NCI-H1105 (cell line): ENCODE results near the gene ABCA2.
A peak's percentile ranks its signal among the peaks of the same experiment; 100 is the strongest.
"Not testable (repeated sequence)": the region's sequence is repeated elsewhere in the genome, so short reads cannot be mapped to it uniquely, and the experiment has no call there.

Source experiments
- DNase-seq: peaks from one replicate; lab custom pipeline; 2025; lab: John Stamatoyannopoulos, UW

Gene ABCA2

GRCh38 chr9:137046088-137046787 lies 18.2 kb upstream of the ABCA2 start, which contains the start of gene NPDC1:
TSS of gene NPDC1 (minus strand) at chr9:137046177. CDS start at chr9:137045989, 188 bp downstream.
- peak; percentile 73 for DNase-seq

- no peak for DNase-seq
Observed at GRCh38 chr9:137045294-137046087, 17.5 kb upstream of the ABCA2 start.

DNA sequence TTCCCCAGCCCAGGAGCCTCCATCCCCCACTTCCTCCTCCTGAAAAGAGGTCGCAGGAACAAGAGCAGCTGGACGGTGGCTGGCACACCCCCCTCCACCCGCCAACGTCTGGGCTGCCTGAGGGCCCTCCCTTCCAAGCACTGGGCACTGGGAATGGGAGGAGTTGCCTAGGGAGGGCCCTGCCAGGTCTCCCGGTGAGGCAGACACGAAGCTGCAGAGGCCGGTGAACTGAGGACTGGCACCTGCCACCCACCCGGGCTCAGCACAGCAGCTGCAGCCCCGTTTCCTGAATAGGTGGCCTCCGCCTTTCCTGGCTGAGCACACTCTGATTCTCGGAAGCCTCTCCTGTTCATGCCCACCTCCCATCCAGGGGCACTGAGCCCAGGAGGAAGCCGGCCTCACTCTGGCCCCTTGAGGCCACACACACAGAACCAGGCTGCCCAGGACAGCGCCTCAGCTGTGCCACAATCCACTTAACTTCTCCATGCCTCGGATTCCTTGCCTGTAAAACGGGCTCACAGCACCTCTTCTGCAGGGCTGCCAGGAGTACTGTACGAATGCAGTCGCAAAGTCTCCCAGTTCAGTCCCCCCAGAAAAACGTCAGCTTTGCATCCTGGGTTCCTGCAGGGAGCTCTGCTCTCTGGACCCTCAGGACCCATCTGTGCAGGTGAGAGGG lies 16.6 kb upstream of the ABCA2 start:
- peak; percentile 58 for DNase-seq

GRCh38 chr9:137044037-137044436 lies 16.0 kb upstream of the ABCA2 start:
- DNase-seq = no peak

GRCh38 chr9:137042751-137043727 lies 15.0 kb upstream of the ABCA2 start:
- DNase-seq = no peak

- DNase-seq = no peak
Observed at GRCh38 chr9:137041124-137041523, 13.1 kb upstream of the ABCA2 start.

DNA sequence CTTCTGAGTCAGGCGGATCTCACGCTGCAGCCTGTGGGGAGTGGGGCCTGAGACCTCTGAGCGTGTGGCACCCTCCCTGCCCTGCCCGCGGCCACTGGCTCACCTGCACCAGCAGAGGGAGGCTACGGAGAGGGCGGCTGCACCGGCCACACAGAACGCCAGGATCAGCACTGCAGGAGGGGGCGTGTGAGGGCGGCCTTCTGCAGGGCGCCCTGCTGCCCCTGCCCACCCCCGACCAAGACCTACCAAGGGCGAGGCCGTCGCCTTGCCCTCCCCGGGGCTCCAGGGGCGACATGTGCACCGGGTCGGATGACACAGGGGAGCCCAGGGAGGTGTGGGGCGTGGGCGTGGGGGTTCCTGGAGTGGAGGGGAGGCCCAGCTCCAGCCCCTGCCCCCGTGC lies 12.5 kb upstream of the ABCA2 start:
- DNase-seq = no peak

GRCh38 chr9:137039611-137040366 lies 11.8 kb upstream of the ABCA2 start:
- no peak for DNase-seq

DNA sequence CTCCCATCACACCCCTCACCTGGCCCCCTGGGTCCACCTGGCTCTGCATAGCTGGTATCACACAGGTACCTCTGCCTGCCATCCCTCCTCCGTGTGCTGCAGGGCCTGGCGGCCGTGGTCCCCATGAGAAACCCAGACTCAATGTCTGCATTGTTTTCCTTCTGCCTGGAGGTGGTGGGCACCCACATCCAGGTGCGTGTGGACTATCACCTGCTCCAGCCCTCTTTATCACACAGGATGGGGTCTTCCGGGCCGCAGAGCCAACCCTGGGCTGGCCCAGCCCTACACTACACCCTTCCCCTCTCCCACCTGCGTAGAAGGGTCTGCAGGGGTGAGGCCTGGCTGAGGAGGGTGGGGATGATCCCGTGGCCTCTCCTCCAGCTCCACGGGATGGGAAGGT lies 10.9 kb upstream of the ABCA2 start:
- no peak for DNase-seq

DNA sequence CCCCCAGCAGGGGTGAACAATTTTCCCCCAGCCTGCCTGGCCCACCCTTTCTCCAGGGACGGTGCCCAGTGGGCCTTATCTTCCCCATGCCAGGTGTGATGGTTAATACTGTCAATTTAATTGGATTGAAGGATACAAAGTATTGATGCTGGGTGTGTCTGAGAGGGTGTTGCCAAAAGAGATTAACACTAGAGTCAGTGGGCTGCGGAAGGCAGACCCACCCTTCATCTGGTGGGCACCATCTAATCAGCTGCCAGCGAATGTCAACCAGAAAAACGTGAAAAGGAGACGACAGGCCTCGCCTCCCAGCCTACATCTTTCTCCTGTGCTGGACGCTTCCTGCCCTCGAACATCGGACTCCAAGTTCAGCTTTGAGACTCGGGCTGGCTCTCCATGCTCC lies 9.4 kb upstream of the ABCA2 start:
- no peak for DNase-seq

DNA sequence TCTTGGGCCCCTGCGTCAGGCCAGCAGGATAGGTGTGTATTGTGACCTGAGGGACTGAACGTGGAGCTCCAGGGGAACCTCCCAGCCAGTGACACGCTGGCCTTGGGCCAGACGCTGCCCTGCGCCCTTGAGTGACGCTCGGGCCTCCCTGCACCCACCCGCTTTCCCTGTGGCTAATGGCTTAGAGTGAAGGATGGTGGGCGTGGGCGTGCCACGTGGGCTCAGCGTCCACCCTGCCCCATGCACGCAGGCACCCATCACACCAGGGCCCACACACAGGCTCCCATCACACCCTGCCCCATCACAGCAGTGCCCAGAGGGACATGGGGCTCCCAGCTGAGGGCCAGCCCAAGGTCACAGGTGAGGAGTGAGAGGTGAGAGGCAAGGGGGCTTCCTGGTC lies 9.0 kb upstream of the ABCA2 start:
- DNase-seq = no peak

DNA sequence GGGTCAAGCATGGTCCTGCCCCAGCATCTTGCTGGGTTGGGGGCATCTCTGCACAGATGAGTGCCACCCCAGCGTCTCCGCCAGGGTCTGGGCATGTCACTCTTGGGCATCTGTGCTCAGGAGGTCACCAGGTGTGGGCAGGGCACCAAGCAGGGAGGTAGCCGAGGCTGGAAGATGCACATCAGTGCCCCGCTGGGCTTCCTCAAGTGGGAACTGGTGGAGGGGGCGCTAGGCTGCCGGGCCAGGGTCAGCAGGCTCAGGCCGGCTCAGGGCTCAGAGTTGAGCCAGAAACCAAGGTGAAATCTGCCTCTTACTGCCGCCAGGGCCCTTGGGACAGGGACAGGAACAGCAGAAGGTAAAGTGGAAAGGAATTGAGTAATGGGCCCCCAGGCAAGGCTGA lies 7.9 kb upstream of the ABCA2 start:
- no peak for DNase-seq

- no peak for DNase-seq
Observed at GRCh38 chr9:137035507-137035834, 7.4 kb upstream of the ABCA2 start.

- DNase-seq = peak; percentile 65
Observed at GRCh38 chr9:137034709-137035506, 6.9 kb upstream of the ABCA2 start.

DNA sequence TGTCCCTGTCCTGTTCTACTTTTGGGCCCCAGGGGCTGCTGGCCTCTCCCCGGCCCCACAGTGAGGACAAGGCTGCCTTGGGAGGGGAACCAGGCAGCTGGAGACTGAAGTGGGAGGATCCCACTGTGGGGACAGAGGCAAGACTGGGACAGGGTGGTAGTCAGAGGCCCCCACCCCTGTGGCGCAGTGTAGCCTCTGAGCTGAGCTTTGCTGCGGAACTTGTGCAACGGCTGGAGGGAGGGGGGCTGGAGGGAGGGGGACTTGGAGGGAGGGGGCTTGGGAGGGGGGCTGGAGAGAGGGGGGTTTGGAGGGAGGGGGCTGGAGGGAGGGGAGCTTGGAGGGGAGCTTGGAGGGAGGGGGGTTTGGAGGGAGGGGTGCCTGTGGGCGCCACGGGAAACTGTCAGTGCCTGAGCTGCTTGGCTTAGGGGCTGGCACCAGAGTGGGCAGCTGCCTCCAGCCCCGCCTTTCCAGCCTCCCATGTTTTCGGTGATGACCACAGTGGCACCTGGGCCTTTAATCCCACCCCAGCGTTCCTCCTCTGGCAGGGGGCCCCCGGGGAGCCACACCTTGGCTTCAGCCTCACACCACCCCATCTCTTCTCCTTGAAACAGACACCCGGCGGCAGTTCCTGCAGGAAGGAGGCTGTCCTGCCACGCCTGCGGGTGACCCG lies 6.1 kb upstream of the ABCA2 start:
- DNase-seq = no peak

GRCh38 chr9:137033481-137033880 lies 5.4 kb upstream of the ABCA2 start:
- not testable (repeated sequence) for DNase-seq

DNA sequence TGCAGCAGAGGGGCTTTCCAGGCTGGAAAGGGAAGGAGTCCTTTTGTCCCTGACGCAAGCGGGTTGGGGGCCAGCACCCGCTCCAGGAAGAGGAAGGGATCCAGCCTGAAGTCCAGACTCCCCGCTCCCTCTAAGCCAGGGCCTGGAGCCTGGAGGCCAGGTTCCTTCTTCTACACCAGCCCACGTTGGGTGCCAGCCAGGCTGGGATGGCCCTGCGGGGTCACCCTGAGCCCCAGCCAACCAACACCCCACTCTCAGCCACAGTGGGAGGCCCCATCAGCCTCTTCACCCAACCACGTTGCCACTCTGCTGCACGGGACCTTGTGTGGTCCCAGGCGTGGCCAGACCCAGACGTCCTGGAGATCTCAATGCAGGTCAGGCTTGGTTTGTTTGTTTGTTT lies 4.8 kb upstream of the ABCA2 start:
- DNase-seq = no peak

- DNase-seq = no peak
Observed at GRCh38 chr9:137031904-137032640, 4.0 kb upstream of the ABCA2 start, which contains the start of gene FUT7. TSS of gene FUT7 (minus strand) at chr9:137032088. CDS start at chr9:137031991, 97 bp downstream.
